ENCODE data around the gene GALNT9.
"Not testable (repeated sequence)": the region's sequence is repeated elsewhere in the genome, so short reads cannot be mapped to it uniquely, and the experiment has no call there.

Gene GALNT9

DNA sequence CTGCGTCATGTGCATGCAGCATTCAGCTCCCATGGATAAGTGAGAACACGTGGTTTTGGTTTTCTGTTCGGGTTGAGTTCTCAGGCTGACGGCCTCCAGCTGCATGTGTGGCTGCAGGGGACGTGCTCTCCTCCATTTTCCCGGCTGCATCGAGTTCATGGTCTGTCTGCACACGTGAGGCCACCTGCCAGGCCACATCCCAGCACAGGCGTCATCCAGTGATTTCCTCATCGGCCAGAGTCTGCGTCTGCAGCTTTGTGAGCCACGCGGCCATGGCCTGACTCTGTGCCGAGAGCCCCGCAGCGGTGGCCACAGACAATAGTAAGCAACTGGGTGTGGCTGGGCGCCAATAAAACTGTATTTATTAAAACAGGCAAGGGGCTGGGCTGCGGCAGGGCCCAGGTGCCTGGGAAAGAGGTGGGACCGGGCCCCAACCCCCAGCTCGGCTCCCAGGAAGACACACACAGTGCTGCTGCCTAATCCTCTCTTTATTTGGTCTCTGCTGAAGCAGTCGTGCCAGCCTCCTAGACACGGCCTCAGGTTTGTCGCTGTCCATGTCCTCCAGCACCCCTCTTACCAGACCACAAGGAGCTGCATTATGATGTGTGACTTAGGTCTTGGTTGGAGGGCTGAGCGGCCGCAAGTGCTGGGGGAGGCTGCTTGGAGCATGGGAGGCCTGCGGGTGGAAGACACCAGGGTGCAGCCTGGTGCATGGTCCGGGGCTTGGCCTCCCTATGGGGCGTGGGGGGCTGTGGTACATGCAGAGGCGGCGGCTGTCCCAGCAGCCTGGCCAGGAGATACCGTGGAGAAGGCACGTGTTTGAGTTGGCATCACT lies 133.1 kb downstream of the GALNT9 start:
- no peaks in the 10 kb centered on the region for H3K36me3 ChIP-seq (replicated peaks; ENCODE audit: low read depth, low read length)
- no peak overlapping the region for H3K9ac ChIP-seq (ENCODE audit: low read length)
- TF ChIP-seq, protein P1, sequence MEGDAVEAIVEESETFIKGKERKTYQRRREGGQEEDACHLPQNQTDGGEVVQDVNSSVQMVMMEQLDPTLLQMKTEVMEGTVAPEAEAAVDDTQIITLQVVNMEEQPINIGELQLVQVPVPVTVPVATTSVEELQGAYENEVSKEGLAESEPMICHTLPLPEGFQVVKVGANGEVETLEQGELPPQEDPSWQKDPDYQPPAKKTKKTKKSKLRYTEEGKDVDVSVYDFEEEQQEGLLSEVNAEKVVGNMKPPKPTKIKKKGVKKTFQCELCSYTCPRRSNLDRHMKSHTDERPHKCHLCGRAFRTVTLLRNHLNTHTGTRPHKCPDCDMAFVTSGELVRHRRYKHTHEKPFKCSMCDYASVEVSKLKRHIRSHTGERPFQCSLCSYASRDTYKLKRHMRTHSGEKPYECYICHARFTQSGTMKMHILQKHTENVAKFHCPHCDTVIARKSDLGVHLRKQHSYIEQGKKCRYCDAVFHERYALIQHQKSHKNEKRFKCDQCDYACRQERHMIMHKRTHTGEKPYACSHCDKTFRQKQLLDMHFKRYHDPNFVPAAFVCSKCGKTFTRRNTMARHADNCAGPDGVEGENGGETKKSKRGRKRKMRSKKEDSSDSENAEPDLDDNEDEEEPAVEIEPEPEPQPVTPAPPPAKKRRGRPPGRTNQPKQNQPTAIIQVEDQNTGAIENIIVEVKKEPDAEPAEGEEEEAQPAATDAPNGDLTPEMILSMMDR (IDR thresholded peaks at IDR 0.05; ENCODE audit: low read depth, low read length): no peak
- no peak for TF ChIP-seq EZH2phosphoT487 (IDR thresholded peaks at IDR 0.05; ENCODE audit: low read depth)
- H2AFZ ChIP-seq (ENCODE audit: low read depth, low read length): no peak overlapping the region
- no peak overlapping the region for H3K27ac ChIP-seq (ENCODE audit: low read length)
- H3K4me1 ChIP-seq (ENCODE audit: low read length): no peaks in the 10 kb centered on the region
- no peak overlapping the region for H3K4me3 ChIP-seq (ENCODE audit: low read length)
- no peaks in the 10 kb centered on the region for H4K20me1 ChIP-seq (ENCODE audit: insufficient read depth, low read length)
- no peaks in the 10 kb centered on the region for H3K9me3 ChIP-seq (ENCODE audit: insufficient read depth, low read length)
- H3K4me2 ChIP-seq (ENCODE audit: low read length): no peak overlapping the region
- no peaks in the 10 kb centered on the region for H3K79me2 ChIP-seq (ENCODE audit: low read length)
- H3K27me3 ChIP-seq (ENCODE audit: low read depth, low read length): no peaks in the 10 kb centered on the region

- H3K4me2 ChIP-seq (ENCODE audit: low read length); H3K27ac ChIP-seq (ENCODE audit: low read length); H3K9me3 ChIP-seq (ENCODE audit: insufficient read depth, low read length); H3K9ac ChIP-seq (ENCODE audit: low read length); H3K36me3 ChIP-seq (replicated peaks; ENCODE audit: low read depth, low read length); H3K4me1 ChIP-seq (ENCODE audit: low read length); H4K20me1 ChIP-seq (ENCODE audit: insufficient read depth, low read length); H3K4me3 ChIP-seq (ENCODE audit: low read length); H2AFZ ChIP-seq (ENCODE audit: low read depth, low read length); H3K27me3 ChIP-seq (ENCODE audit: low read depth, low read length); H3K79me2 ChIP-seq (ENCODE audit: low read length): not testable (repeated sequence)
Observed at GRCh38 chr12:132195242-132195641, 134.1 kb downstream of the GALNT9 start.

- TF ChIP-seq, protein P1 (IDR thresholded peaks at IDR 0.05; ENCODE audit: low read depth, low read length): no peak
- no peak for TF ChIP-seq EZH2phosphoT487 (IDR thresholded peaks at IDR 0.05; ENCODE audit: low read depth)
- Histone ChIP-seq H3K9ac (ENCODE audit: low read length) (no peak overlapping the region), H3K79me2 (ENCODE audit: low read length) (no peaks in the 10 kb centered on the region), H3K27me3 (ENCODE audit: low read depth, low read length) (no peaks in the 10 kb centered on the region), H3K4me3 (ENCODE audit: low read length) (no peak overlapping the region), H2AFZ (ENCODE audit: low read depth, low read length) (no peak overlapping the region), H4K20me1 (ENCODE audit: insufficient read depth, low read length) (no peaks in the 10 kb centered on the region), H3K9me3 (ENCODE audit: insufficient read depth, low read length) (no peaks in the 10 kb centered on the region), H3K36me3 (replicated peaks; ENCODE audit: low read depth, low read length) (no peaks in the 10 kb centered on the region), H3K4me2 (ENCODE audit: low read length) (no peak overlapping the region), H3K27ac (ENCODE audit: low read length) (no peak overlapping the region), H3K4me1 (ENCODE audit: low read length) (no peaks in the 10 kb centered on the region)
Observed at GRCh38 chr12:132194556-132194955, 134.8 kb downstream of the GALNT9 start.

GRCh38 chr12:132194056-132194455 lies 135.3 kb downstream of the GALNT9 start:
- no peaks in the 10 kb centered on the region for H3K36me3 ChIP-seq (replicated peaks; ENCODE audit: low read depth, low read length)

More at GRCh38 chr12:132194056-132194455, 135.3 kb downstream of the GALNT9 start:
- no peaks in the 10 kb centered on the region for H3K27me3 ChIP-seq (ENCODE audit: low read depth, low read length)
- no peaks in the 10 kb centered on the region for H4K20me1 ChIP-seq (ENCODE audit: insufficient read depth, low read length)
- H3K79me2 ChIP-seq (ENCODE audit: low read length): no peaks in the 10 kb centered on the region
- no peak overlapping the region for H3K27ac ChIP-seq (ENCODE audit: low read length)
- no peaks in the 10 kb centered on the region for H3K9me3 ChIP-seq (ENCODE audit: insufficient read depth, low read length)
- H3K9ac ChIP-seq (ENCODE audit: low read length): no peak overlapping the region
- H3K4me2 ChIP-seq (ENCODE audit: low read length): no peak overlapping the region
- H2AFZ ChIP-seq (ENCODE audit: low read depth, low read length): no peak overlapping the region
- H3K4me1 ChIP-seq (ENCODE audit: low read length): no peaks in the 10 kb centered on the region
- no peak overlapping the region for H3K4me3 ChIP-seq (ENCODE audit: low read length)
- no peak for TF ChIP-seq EZH2phosphoT487 (IDR thresholded peaks at IDR 0.05; ENCODE audit: low read depth)
- TF ChIP-seq, protein P1 (IDR thresholded peaks at IDR 0.05; ENCODE audit: low read depth, low read length): peak; percentile 15; the same call in 1 of the 2 replicates

All from OCI-LY3 (cell line).